Upper lobe of left lung (tissue), 4 donors: Measurements from ENCODE around the gene CSTF1.

Experiments used
- EP300 ChIP-seq, 4 donors: sonication (generic); formaldehyde crosslinking; IDR thresholded peaks; one replicate each; pipeline ENCODE4 v1.5.1; 2017; ENCODE audit warnings: antibody characterized with exemption in 4 of 4, control low read depth in 2 of 4
- POLR2A ChIP-seq, 4 donors: fragments of 450-650 bp; IDR thresholded peaks; one replicate each; pipeline ENCODE4 v1.5.1; 2016 to 2017; ENCODE audit warnings: antibody characterized with exemption in 4 of 4, mild to moderate bottlenecking in 2 of 4
- POLR2AphosphoS5 ChIP-seq, 2 donors: sonication (generic); formaldehyde crosslinking; IDR thresholded peaks; one replicate each; pipeline ENCODE4 v1.5.1; 2017; ENCODE audit warnings: antibody characterized with exemption in 2 of 2
- TF ChIP-seq, protein P1 (sequence below), 6 experiments: fragments of 450-650 bp in 4 of 6; fragments of 200-600 bp in 2 of 6; sonication (generic) in 2 of 6; IDR thresholded peaks; one replicate each; pipeline ENCODE4 v1.5.1; 2016 to 2019; ENCODE audit warnings: antibody characterized with exemption in 6 of 6

DNA sequence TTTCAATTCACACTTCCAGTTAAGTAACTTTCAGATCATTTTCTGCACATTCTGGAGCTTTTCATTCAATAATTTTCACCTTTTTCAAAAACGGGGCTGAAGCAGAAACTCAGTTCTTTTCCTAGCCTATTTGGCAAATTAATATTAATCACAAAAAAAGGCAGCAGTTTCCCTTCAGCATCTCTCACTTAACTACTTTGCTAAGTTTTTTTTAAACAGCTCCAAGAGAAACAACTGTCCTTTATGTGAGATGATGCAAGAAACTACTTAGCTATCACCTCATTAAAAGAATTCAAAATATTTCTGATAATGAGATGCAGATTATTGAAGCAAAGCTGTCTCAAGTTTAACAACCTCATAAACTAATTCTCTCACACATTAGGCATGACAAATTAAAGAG, 31.4 kb downstream of the CSTF1 start:
- no peak for TF ChIP-seq POLR2AphosphoS5 (IDR thresholded peaks at IDR 0.05)
- TF ChIP-seq, protein P1, sequence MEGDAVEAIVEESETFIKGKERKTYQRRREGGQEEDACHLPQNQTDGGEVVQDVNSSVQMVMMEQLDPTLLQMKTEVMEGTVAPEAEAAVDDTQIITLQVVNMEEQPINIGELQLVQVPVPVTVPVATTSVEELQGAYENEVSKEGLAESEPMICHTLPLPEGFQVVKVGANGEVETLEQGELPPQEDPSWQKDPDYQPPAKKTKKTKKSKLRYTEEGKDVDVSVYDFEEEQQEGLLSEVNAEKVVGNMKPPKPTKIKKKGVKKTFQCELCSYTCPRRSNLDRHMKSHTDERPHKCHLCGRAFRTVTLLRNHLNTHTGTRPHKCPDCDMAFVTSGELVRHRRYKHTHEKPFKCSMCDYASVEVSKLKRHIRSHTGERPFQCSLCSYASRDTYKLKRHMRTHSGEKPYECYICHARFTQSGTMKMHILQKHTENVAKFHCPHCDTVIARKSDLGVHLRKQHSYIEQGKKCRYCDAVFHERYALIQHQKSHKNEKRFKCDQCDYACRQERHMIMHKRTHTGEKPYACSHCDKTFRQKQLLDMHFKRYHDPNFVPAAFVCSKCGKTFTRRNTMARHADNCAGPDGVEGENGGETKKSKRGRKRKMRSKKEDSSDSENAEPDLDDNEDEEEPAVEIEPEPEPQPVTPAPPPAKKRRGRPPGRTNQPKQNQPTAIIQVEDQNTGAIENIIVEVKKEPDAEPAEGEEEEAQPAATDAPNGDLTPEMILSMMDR (IDR thresholded peaks at IDR 0.05), result no peak
- TF ChIP-seq POLR2A (IDR thresholded peaks at IDR 0.05), result no peak
- no peak for TF ChIP-seq EP300 (IDR thresholded peaks at IDR 0.05)
